K562 (cell line): ENCODE data around the gene ANGEL2. TPM values are rescaled to one million over a fixed set of nuclear protein-coding genes. Genes with fewer than 3 reads are reported as not detected.

Experiments used
- ATAC-seq: fragments of 200-7000 bp; cut with Tn5 transposase; 3 replicates; pipeline ENCODE4 v1.9.1; 2020; ENCODE audit warnings: moderate library complexity
- BruUV-seq: library from RNA; stranded (reverse); fragments of 400-500 nt; replicated peaks from 2 replicates; lab custom pipeline; 2021; lab: Mats Ljungman, UMichigan
- CTCF ChIA-PET: fragments of 300-600 bp; formaldehyde crosslinking; extraction: SDS; loops from one replicate; lab custom pipeline; 2021; ENCODE audit warnings: low intra/inter-chr PET ratio; lab: Yijun Ruan, JAX
- POLR2A ChIA-PET: fragments of 300-600, 350-650 bp; sonication (Branson Sonifier 250); formaldehyde crosslinking; extraction: SDS; loops from one replicate; lab custom pipeline; 2021; ENCODE audit warnings: antibody characterized with exemption, inconsistent platforms; lab: Yijun Ruan, JAX
- DNase-seq, 4 experiments: peaks; one replicate each; pipeline versions ENCODE4 v3.0.0 to v3.0.0-alpha.2; 2011 to 2018; ENCODE audit warnings: low spot score in 3 of 4, mixed read lengths in 3 of 4; ENCODE audit errors: extremely low read depth in 1 of 4
- FAIRE-seq: peaks from 2 replicates; lab custom pipeline; 2011; peaks lifted over from hg19 to GRCh38; lab: Jason Lieb, UNC
- H2AFZ ChIP-seq: 2 replicates; pipeline ENCODE4 v1.6.0; 2011; ENCODE audit warnings: low read depth, low read length, control low read depth, inconsistent platforms
- H3K27ac ChIP-seq: fragments of 200-600 bp; 3 replicates; pipeline ENCODE4 v1.8.0; 2011; ENCODE audit warnings: low read depth, mild to moderate bottlenecking, control low read depth, inconsistent platforms, low read length, moderate library complexity, mixed read lengths; ENCODE audit errors: extremely low read depth
- H3K27me3 ChIP-seq, 2 experiments: fragments of 300-600 bp in 1 of 2; 2 replicates in 1 of 2; 3 replicates in 1 of 2; pipeline versions ENCODE4 v1.6.0 to v1.8.0; 2011; ENCODE audit warnings: inconsistent platforms in 2 of 2, low read length in 2 of 2, mild to moderate bottlenecking in 1 of 2, mixed read lengths in 1 of 2, moderate library complexity in 1 of 2; ENCODE audit not compliant: control insufficient read depth in 2 of 2, insufficient read depth in 2 of 2
- H3K36me3 ChIP-seq: fragments of 300-600 bp; 3 replicates; pipeline ENCODE4 v1.8.0; 2011; ENCODE audit warnings: mild to moderate bottlenecking, low read length, inconsistent platforms; ENCODE audit not compliant: control insufficient read depth, insufficient read depth
- H3K4me1 ChIP-seq, 2 experiments: fragments of 200-600 bp in 1 of 2; replicated peaks in 1 of 2; 2 replicates in 1 of 2; 3 replicates in 1 of 2; pipeline versions ENCODE4 v1.5.1 to v1.8.0; 2011; ENCODE audit warnings: inconsistent platforms in 2 of 2, low read length in 2 of 2, mild to moderate bottlenecking in 1 of 2, mixed read lengths in 1 of 2, moderate library complexity in 1 of 2; ENCODE audit not compliant: control insufficient read depth in 2 of 2, insufficient read depth in 2 of 2
- H3K4me2 ChIP-seq: 2 replicates; pipeline ENCODE4 v1.6.1; 2011; ENCODE audit warnings: low read length, control low read depth, inconsistent platforms, mixed read lengths; ENCODE audit not compliant: insufficient read depth
- H3K4me3 ChIP-seq: fragments of 200-600 bp; sonication (generic), shearing (Covaris generic); 2 replicates; pipeline ENCODE4 v1.5.1; 2016; ENCODE audit warnings: control low read depth, inconsistent platforms
- H3K79me2 ChIP-seq: fragments of 200-600 bp; 3 replicates; pipeline ENCODE4 v1.8.0; 2011; ENCODE audit warnings: low read length, inconsistent platforms; ENCODE audit not compliant: control insufficient read depth, insufficient read depth
- H3K9ac ChIP-seq, 2 experiments: 2 replicates each; pipeline versions ENCODE4 v1.6.0 to v1.6.1; 2011; ENCODE audit warnings: low read depth in 2 of 2, low read length in 2 of 2, control low read depth in 1 of 2, inconsistent platforms in 1 of 2, mild to moderate bottlenecking in 1 of 2, mixed read lengths in 1 of 2; ENCODE audit not compliant: insufficient read depth in 1 of 2
- H3K9me1 ChIP-seq: one replicate; pipeline ENCODE4 v1.6.0; 2011; ENCODE audit warnings: inconsistent platforms, mild to moderate bottlenecking, low read length, moderate library complexity; ENCODE audit not compliant: control insufficient read depth, insufficient read depth
- H3K9me3 ChIP-seq: replicated peaks from 2 replicates; pipeline ENCODE4 v1.5.1; 2011; ENCODE audit warnings: low read depth, low read length, inconsistent platforms; ENCODE audit not compliant: control insufficient read depth, insufficient read depth
- H4K20me1 ChIP-seq: replicated peaks from 2 replicates; pipeline ENCODE4 v1.6.1; 2011; ENCODE audit warnings: low read length, inconsistent platforms, mixed read lengths; ENCODE audit not compliant: control insufficient read depth, insufficient read depth
- CBFA2T2 ChIP-seq: fragments of 450-650 bp; conservative IDR thresholded peaks from 2 replicates; pipeline ENCODE4 v1.6.1; 2017; ENCODE audit warnings: mild to moderate bottlenecking
- CBFA2T3 ChIP-seq: fragments of 450-650 bp; IDR thresholded peaks from 2 replicates; pipeline ENCODE4 v1.6.1; 2017
- NCOA2 ChIP-seq, 2 experiments: fragments of 450-650 bp; IDR thresholded peaks; 2 replicates each; pipeline ENCODE4 v1.6.1; 2018; ENCODE audit warnings: mild to moderate bottlenecking in 2 of 2, moderate library complexity in 1 of 2; ENCODE audit not compliant: partially characterized antibody in 2 of 2
- ZNF263 ChIP-seq: sonication (generic); formaldehyde crosslinking; IDR thresholded peaks from 2 replicates; pipeline ENCODE4 v1.8.0; 2022; ENCODE audit warnings: mild to moderate bottlenecking, missing genetic modification reagents, borderline replicate concordance
- WGBS: fragments of 100-300 bp; shearing (Covaris generic); methylation state at CpG from one replicate; pipeline ENCODE4 v1.1.6; 2016; ENCODE audit warnings: low coverage, mixed read lengths; ENCODE audit not compliant: insufficient coverage; ENCODE audit errors: missing lambda C conversion rate; 5-methylcytosine and 5-hydroxymethylcytosine counted together
- in situ Hi-C: fragments of 300-500 bp; cut with MboI; formaldehyde crosslinking; loops from 4 replicates; pipeline ENCODE4 v1.15.0; 2018; ENCODE audit warnings: inconsistent platforms, mixed read lengths
- intact Hi-C: fragments of 100-400 bp; cut with micrococcal nuclease; formaldehyde crosslinking; loops from 2 replicates; pipeline ENCODE4 v1.14.2; 2022
- polyA plus RNA-seq, 8 experiments: library from polyadenylated mRNA; depleted of rRNA in 4 of 8; stranded (reverse) in 5 of 8; unstranded in 3 of 8; fragments of >200 nt; fragmentation: Nextera tagmentation in 2 of 8; fragmentation: Illumina TruSeq in 1 of 8; extraction: Ambion mirVana in 2 of 8; extraction: Trizol in 1 of 8; gene quantifications; 2 replicates each; pipeline versions ENCODE4 v1.2.1 to v1.2.3, GENCODE V29; 2011 to 2014; ENCODE audit warnings: inconsistent platforms in 1 of 8, missing spikeins in 1 of 8
- total RNA-seq, 7 experiments: library from RNA; depleted of rRNA in 6 of 7; stranded (reverse); fragments of >200 nt in 6 of 7; fragmentation: Illumina TruSeq in 2 of 7; extraction: Trizol in 2 of 7; gene quantifications; 2 replicates each; pipeline versions ENCODE4 v1.2.1 to v1.2.3, GENCODE V29; 2011 to 2021; ENCODE audit warnings: low replicate concordance in 1 of 7

ANGEL2 gene
- total and polyA plus RNA-seq, 9 of the 15 experiments (the other 6 are each of a cell fraction or from before 2014, with no cell fraction given) = 6.8 to 34.6 (median 26.2) TPM

GRCh38 chr1:212977781-212978645 lies 37.7 kb downstream of the ANGEL2 start:
- Histone ChIP-seq H3K9me1 (no peaks in the 10 kb centered on the region), H3K4me2 (no peak overlapping the region), H3K9me3 (0 out of 2 replicates have a peak, but pooled peaks cover 2% of the 10 kb centered on the region), H3K36me3 (no peaks in the 10 kb centered on the region), H4K20me1 (peaks cover 6% of the 10 kb centered on the region; the same call in 1 of the 2 replicates), H3K27me3 (peaks cover 39 to 92% of the 10 kb centered on the region in 2 experiments), H3K79me2 (no peaks in the 10 kb centered on the region), H2AFZ (no peak overlapping the region), H3K27ac (no peak overlapping the region), H3K9ac (no peak overlapping the region), H3K4me1 (no peaks in the 10 kb centered on the region), H3K4me3 (no peak overlapping the region)
- peak; percentile 29; the same call in 1 of the 2 replicates for TF ChIP-seq CBFA2T2
- TF ChIP-seq CBFA2T3 = peak; percentile 54; the same call in 1 of the 2 replicates
- 0 out of 2 replicates have a peak, but pooled peaks have one; percentile 25 for TF ChIP-seq ZNF263 (CRISPR knock-in tag)
- no peak for TF ChIP-seq NCOA2 (IDR thresholded peaks at IDR 0.05; ENCODE audit: partially characterized antibody in 2 of 2)
- in situ Hi-C loops (no loop called here), intact Hi-C loops (no loop called here)
- BruUV-seq = no TSS peak
- FAIRE-seq (no peak), ATAC-seq (no peak), DNase-seq (no peak)
- WGBS = 5% methylated on average over 16 of the region's 16 CpGs
- ChIA-PET POLR2A (no interaction called here), CTCF (no interaction called here)
